ENCODE data around the gene ITGA7.

- no peak for TF ChIP-seq CTCF (IDR thresholded peaks at IDR 0.05; ENCODE audit: low read depth, low read length, poor library complexity, severe bottlenecking)
- no peak for TF ChIP-seq EZH2phosphoT487 (IDR thresholded peaks at IDR 0.05; ENCODE audit: borderline replicate concordance, low read length)
Measured at GRCh38 chr12:55644591-55644990, 63.1 kb downstream of the ITGA7 start.
